GM18505 (cell line): ENCODE results near the gene KCNJ15.

Experiments used
- ATAC-seq: cut with Tn5 transposase; IDR thresholded peaks from one replicate; pipeline ENCODE4 v1.9.1; 2021; ENCODE audit not compliant: unreplicated experiment
- POLR2A ChIP-seq: IDR thresholded peaks from 4 replicates; pipeline ENCODE4 v1.6.1; 2011; ENCODE audit warnings: borderline replicate concordance; ENCODE audit not compliant: insufficient read depth, insufficient read length; ENCODE audit errors: extremely low read depth

The KCNJ15 gene

DNA sequence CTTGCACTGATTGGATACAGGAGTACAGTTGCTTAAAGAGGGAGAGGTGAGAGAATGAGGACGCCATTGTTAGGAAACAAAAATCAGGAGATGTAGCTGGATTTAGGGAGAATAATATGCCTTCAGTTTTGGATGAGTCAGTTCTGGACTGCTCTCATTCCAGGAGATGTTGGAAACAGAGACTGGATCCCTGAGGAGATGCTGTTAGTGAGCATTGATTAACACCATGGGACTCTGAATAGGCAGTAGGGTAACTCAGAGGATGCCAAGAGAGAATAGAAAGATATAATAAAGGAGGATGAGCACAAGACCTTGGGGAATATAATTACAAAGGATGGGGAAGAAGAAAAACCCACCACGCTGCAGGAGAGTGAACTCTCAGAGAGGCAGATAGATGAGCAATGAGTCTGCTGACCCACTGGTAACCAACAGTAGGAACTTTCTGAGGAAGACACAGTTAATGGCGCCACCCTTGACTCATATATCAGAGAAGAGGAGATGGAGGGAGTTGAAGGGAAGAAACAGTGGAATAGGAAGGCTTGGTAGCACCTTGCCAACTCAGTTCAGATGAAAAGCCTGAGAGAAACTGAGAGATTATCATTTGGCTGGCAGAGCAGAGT lies 10.5 kb downstream of the KCNJ15 start:
- no peak for TF ChIP-seq POLR2A
- ATAC-seq, result no peak

DNA sequence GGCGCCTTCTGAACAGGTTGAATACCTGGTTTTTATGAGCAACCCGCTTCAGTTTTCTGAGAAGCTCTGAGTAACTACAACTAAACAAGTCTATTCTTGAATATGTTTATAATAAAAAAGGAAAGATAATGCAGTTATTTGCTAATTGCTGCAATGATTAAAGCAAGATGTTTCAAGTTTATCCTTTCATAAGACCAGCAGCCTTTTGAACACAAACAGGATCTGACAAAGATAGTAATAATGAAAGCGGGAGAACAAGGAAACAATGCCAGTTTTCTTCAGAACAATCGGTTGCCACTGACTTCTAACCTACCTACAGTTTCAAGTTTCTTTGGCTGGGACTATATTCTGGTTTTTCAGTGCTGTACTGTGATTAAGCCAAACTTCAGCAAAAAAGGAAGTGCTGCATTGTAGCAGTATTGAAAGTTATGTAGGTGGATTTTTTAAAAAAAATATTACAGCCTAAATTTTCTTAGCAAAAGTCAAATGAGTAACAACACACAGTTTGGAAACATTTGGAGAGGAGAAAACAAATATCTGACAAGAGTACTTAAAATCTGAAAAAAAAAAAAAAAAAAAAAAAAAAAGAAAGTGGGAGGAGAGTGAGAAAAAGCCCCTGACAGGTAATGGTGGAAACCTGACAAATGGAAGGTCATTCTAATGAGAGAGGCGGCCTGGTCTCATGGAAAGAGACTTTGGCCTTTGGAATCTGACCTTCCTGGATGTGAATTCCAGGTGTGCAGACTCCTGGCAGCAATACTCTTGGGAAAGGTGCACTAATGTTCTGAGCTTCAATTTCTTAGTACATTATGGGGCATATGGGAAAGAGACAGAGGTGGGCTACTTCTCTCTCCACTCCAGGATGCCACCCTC lies 11.4 kb downstream of the KCNJ15 start:
- no peak for ATAC-seq
- TF ChIP-seq POLR2A, result no peak

GRCh38 chr21:38268864-38269575 lies 12.2 kb downstream of the KCNJ15 start:
- TF ChIP-seq POLR2A, result no peak
- no peak for ATAC-seq

- TF ChIP-seq POLR2A, result no peak
- peak; percentile 60 for ATAC-seq
Measured at GRCh38 chr21:38269576-38269936, 12.8 kb downstream of the KCNJ15 start.

- TF ChIP-seq POLR2A, result no peak
- no peak for ATAC-seq
Measured at GRCh38 chr21:38272215-38272614, 15.4 kb downstream of the KCNJ15 start.

DNA sequence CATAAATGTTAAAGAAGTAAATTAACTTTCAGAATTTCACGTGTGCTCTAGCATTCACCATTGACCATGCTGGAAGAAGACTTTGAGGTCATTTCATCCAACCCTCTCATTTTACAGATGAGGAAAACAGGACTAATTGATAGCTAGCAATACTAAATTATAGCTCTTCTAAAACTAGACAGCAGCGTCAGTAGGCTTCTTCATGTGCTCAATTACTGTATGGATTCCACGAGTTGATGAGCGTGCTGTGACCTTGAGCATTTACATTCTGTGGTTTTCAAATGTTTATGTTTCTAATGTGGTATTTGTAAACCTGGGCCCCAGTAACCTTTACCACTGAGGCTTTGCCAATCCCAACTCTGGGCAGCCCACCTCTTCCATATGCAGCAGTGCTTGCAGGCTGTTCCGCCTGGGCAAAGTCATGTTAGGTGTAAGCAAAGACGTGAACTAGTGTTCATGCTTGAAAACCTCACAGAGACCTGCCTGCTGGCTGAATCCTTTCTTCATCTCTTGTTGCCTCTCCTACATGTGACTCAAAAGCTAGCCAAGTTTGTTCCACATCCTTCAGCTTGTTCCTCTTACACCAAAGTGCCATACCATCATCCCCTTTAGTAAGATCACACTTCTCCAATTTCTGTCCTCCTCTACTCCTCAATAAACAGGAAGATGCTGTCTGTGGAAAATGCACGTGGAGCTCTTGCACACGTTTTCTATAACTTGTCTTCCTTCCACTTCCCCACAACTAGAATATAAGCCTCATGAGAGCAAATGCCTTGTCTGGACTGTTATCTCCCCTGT lies 17.2 kb downstream of the KCNJ15 start:
- TF ChIP-seq POLR2A, result no peak

DNA sequence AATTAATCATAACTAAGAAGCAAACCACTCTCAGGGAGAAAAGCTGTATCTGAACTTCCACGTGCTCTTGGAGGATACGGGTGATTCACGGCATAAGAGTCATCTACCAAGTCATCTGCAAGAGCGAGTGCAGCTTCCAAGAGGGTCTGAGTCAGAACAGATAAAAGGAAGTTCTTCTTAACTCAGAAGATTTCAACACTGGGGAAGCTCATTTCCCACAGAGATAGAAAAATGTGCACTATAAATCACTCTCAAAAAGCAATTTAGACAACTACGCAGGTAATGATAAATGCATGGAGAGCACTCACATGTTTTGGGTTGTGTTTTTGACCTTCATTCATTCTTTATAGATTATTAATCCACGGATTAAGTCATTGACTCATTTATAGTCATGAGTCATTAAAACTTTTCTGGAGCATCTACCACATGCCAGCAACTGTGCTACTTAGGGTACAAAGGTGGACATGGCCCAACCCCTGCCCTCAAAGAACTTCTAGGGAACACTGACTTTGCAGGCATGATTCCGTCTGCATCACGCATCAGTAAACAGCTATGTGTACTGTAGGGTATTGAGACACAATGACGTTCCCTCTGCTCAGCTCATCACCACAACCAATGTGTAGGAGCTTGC lies 20.8 kb downstream of the KCNJ15 start:
- ATAC-seq, result no peak
- no peak for TF ChIP-seq POLR2A

More for the DNA sequence above, 17.2 kb downstream of the KCNJ15 start:
- no peak for ATAC-seq

GRCh38 chr21:38280454-38280853 lies 23.7 kb downstream of the KCNJ15 start:
- TF ChIP-seq POLR2A, result no peak
- no peak for ATAC-seq

DNA sequence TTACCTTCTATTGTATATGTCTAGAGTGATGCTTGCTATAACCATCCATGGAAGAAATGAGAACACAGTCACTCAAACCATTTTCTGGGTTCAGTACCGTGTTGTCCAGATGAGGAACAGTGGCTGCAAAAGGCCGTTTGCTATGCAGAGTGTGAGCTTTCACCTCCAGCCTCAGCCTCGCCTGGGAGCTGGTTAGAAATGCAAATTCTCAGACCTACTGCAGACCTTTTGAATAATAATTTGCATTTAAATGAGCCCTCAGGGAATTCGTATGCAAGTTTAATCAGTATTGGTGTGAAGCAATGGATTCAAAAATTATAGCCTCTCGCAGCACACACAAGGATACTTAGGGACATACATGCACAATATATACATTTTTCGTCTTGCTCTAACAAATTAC lies 24.1 kb downstream of the KCNJ15 start:
- TF ChIP-seq POLR2A, result no peak
- ATAC-seq, result no peak

- no peak for TF ChIP-seq POLR2A
- ATAC-seq, result no peak
Measured at GRCh38 chr21:38282921-38283320, 26.1 kb downstream of the KCNJ15 start.

- ATAC-seq, result no peak
- TF ChIP-seq POLR2A, result no peak
Measured at GRCh38 chr21:38284216-38284615, 27.4 kb downstream of the KCNJ15 start.

DNA sequence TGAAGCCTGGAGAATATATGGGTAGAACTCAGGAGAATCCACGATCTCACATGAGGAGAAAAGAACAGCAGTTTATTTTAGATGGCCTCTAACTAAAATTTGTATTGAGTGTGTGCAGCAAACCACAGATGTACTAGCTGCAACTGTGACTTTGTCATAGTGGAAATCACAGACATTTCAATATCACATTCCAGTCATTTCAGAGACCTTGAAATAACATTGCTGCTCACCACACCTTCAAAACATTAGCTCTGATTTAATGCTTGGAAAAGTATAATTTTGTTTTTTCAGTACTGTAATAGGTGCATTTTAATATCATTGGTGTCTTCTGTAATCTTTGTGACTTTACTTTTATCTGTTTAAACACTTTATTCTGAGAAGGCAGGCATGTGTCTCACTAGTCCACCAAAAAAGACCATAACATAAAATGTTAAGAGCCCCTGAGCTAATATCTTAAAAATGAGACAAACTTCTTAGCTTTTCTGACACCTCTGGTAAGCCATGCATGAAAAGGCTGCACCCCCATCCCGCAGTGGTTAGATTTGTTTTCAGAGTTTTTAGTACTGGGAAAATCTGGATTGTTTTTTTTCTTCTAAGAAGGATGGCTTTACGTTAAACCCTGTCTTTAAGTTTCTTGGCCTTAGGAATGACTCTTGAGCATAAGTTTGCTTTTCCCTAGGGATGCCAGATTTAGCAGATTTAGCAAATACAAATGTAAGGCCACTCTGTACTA lies 30.1 kb downstream of the KCNJ15 start:
- TF ChIP-seq POLR2A, result no peak
- ATAC-seq, result no peak
